Suprapubic skin (tissue), 3 donors: ENCODE measurements around the gene SLC7A6.

Experiments used
- CTCF ChIP-seq, 2 donors: fragments of 200-600 bp in 1 of 2; fragments of 450-650 bp in 1 of 2; sonication (generic) in 1 of 2; IDR thresholded peaks; one replicate each; pipeline ENCODE4 v1.5.1; 2016 to 2019; ENCODE audit warnings: antibody characterized with exemption in 2 of 2, mild to moderate bottlenecking in 1 of 2, moderate library complexity in 1 of 2
- POLR2AphosphoS5 ChIP-seq, 3 donors: sonication (generic); formaldehyde crosslinking; IDR thresholded peaks; one replicate each; pipeline ENCODE4 v1.6.1; 2017; ENCODE audit warnings: antibody characterized with exemption in 3 of 3

GRCh38 chr16:68350813-68351350 is 86.6 kb downstream of the SLC7A6 start:
- TF ChIP-seq CTCF (IDR thresholded peaks at IDR 0.05) (no peak), POLR2AphosphoS5 (IDR thresholded peaks at IDR 0.05) (no peak)
